Naive thymus-derived CD4-positive, alpha-beta T cell (primary cell): ENCODE measurements around the gene CEP85L. TPM values are rescaled to one million over a fixed set of nuclear protein-coding genes. Genes with fewer than 3 reads are reported as not detected.

Source experiments
- ATAC-seq: fragments of 150-1000 bp; cut with Tn5 transposase; 2 replicates; pipeline ENCODE4 v1.10.0; 2021; ENCODE audit warnings: mild to moderate bottlenecking, moderate library complexity
- CTCF ChIA-PET: fragments of 350-600 bp; sonication (Branson Sonifier 250); formaldehyde crosslinking; loops from one replicate; lab custom pipeline; 2021; ENCODE audit warnings: antibody characterized with exemption; lab: Charles Lee
- POLR2A ChIA-PET: fragments of 350-600 bp; sonication (Branson Sonifier 250); formaldehyde crosslinking; loops from one replicate; lab custom pipeline; 2021; ENCODE audit warnings: antibody characterized with exemption, inconsistent platforms; lab: Charles Lee
- DNase-seq, 9 donors: peaks; one replicate each; pipeline versions ENCODE4 v3.0.0 to v3.0.0-alpha.2; 2020 to 2022; ENCODE audit warnings: mixed read lengths in 1 of 9
- H3K27ac ChIP-seq: one replicate; pipeline ENCODE4 v1.7.0; 2013; ENCODE audit warnings: mild to moderate bottlenecking, low read depth, low read length, moderate library complexity
- H3K27me3 ChIP-seq, 2 donors: one replicate each; pipeline ENCODE4 v1.7.0; 2013; ENCODE audit warnings: low read length in 2 of 2, mild to moderate bottlenecking in 2 of 2, moderate library complexity in 2 of 2; ENCODE audit not compliant: control insufficient read depth in 2 of 2, insufficient read depth in 2 of 2
- H3K36me3 ChIP-seq, 3 experiments: 1 replicate in 2 of 3; 2 replicates in 1 of 3; pipeline ENCODE4 v1.7.0; 2013; ENCODE audit warnings: low read length in 3 of 3, mild to moderate bottlenecking in 3 of 3, moderate library complexity in 1 of 3; ENCODE audit not compliant: insufficient read depth in 3 of 3, control insufficient read depth in 2 of 3
- H3K4me1 ChIP-seq, 2 donors: one replicate each; pipeline ENCODE4 v1.7.0; 2013; ENCODE audit warnings: low read length in 2 of 2, mild to moderate bottlenecking in 2 of 2, moderate library complexity in 1 of 2; ENCODE audit not compliant: control insufficient read depth in 2 of 2, insufficient read depth in 2 of 2
- H3K4me3 ChIP-seq: 2 replicates; pipeline ENCODE4 v1.7.0; 2013; ENCODE audit warnings: mild to moderate bottlenecking, low read length
- H3K9me3 ChIP-seq, 3 experiments: 1 replicate in 2 of 3; 2 replicates in 1 of 3; pipeline ENCODE4 v1.7.0; 2013; ENCODE audit warnings: low read length in 3 of 3; ENCODE audit not compliant: control insufficient read depth in 2 of 3
- H3K27ac Mint-ChIP-seq, 9 donors: one replicate each; pipeline ENCODE4 v1.8.0; 2020 to 2022; ENCODE audit warnings: mixed read lengths in 9 of 9, mild to moderate bottlenecking in 8 of 9, moderate library complexity in 5 of 9, inconsistent platforms in 2 of 9
- H3K27me3 Mint-ChIP-seq, 5 donors: one replicate each; pipeline ENCODE4 v1.8.0; 2021 to 2022; ENCODE audit warnings: mixed read lengths in 5 of 5, mild to moderate bottlenecking in 1 of 5
- H3K36me3 Mint-ChIP-seq, 5 donors: one replicate each; pipeline ENCODE4 v1.8.0; 2020 to 2022; ENCODE audit warnings: mixed read lengths in 5 of 5, mild to moderate bottlenecking in 3 of 5, inconsistent platforms in 1 of 5
- H3K4me1 Mint-ChIP-seq, 7 donors: one replicate each; pipeline ENCODE4 v1.8.0; 2020 to 2022; ENCODE audit warnings: mixed read lengths in 7 of 7, mild to moderate bottlenecking in 3 of 7, inconsistent platforms in 1 of 7
- H3K4me3 Mint-ChIP-seq, 10 donors: one replicate each; pipeline ENCODE4 v1.8.0; 2020 to 2022; ENCODE audit warnings: mild to moderate bottlenecking in 10 of 10, mixed read lengths in 10 of 10, moderate library complexity in 6 of 10, inconsistent platforms in 2 of 10
- H3K9me3 Mint-ChIP-seq, 11 donors: one replicate each; pipeline ENCODE4 v1.8.0; 2020 to 2022; ENCODE audit warnings: mixed read lengths in 11 of 11, mild to moderate bottlenecking in 4 of 11, inconsistent platforms in 1 of 11, moderate library complexity in 1 of 11
- intact Hi-C, 2 donors: fragments of 100-400 bp; cut with micrococcal nuclease; formaldehyde crosslinking; loops; one replicate each; pipeline ENCODE4 v1.15.1; 2023
- polyA plus RNA-seq, 2 donors: library from polyadenylated mRNA; unstranded; fragments of 300-500 nt; fragmentation: Illumina TruSeq; gene quantifications; one replicate each; pipeline ENCODE4 v1.2.3, GENCODE V29; 2021
- total RNA-seq, 6 experiments: library from RNA in 5 of 6; stranded (reverse) in 5 of 6; gene quantifications; 1 replicate in 5 of 6; 2 replicates in 1 of 6; pipeline ENCODE4 v1.2.3 and lab custom pipeline; 2021 to 2026

The CEP85L gene
- total and polyA plus RNA-seq, 7 experiments from 2014 or later, result 47.3 to 89.1 (median 76.2) TPM

GRCh38 chr6:118507636-118508035 is 143.8 kb downstream of the CEP85L start:
- H3K27me3 Mint-ChIP-seq, result no peaks in the 10 kb centered on the region
- DNase-seq (no peak), ATAC-seq (no peak)
- no peaks in the 10 kb centered on the region for H3K9me3 ChIP-seq
- no peaks in the 10 kb centered on the region for H3K4me1 ChIP-seq
- H3K27me3 ChIP-seq, result no peaks in the 10 kb centered on the region
- no peak overlapping the region for H3K4me3 ChIP-seq
- H3K4me3 Mint-ChIP-seq, result no peak overlapping the region
- peaks cover 11 to 47% (median 29%) of the 10 kb centered on the region in 5 donors for H3K36me3 Mint-ChIP-seq
- no peak overlapping the region for H3K27ac ChIP-seq
- POLR2A ChIA-PET, result no interaction called here
- H3K9me3 Mint-ChIP-seq, result peaks cover 0 to 3% (median 0%) of the 10 kb centered on the region in 11 donors
- intact Hi-C loops, result loop anchor here in 1 of 2 donors (2.0 kb wide), 3 partner anchors 15 to 223 kb away; no protein-coding TSS in a partner anchor
- peaks cover 7 to 39% (median 26%) of the 10 kb centered on the region in 7 donors for H3K4me1 Mint-ChIP-seq
- CTCF ChIA-PET, result no interaction called here
- peak overlapping the region in 8 of 9 donors; percentile 8 to 75 (median 26) for H3K27ac Mint-ChIP-seq
- H3K36me3 ChIP-seq, result peaks cover 0 to 9% (median 4%) of the 10 kb centered on the region in 3 experiments

GRCh38 chr6:118506071-118506638 is 145.2 kb downstream of the CEP85L start:
- H3K9me3 Mint-ChIP-seq, result peaks cover 0 to 6% (median 0%) of the 10 kb centered on the region in 11 donors
- peaks cover 5 to 33% (median 20%) of the 10 kb centered on the region in 7 donors for H3K4me1 Mint-ChIP-seq
- H3K36me3 ChIP-seq, result peaks cover 0 to 20% (median 4%) of the 10 kb centered on the region in 3 experiments
- ChIA-PET POLR2A (no interaction called here), CTCF (no interaction called here)
- no peaks in the 10 kb centered on the region for H3K9me3 ChIP-seq
- no peaks in the 10 kb centered on the region for H3K4me1 ChIP-seq
- intact Hi-C loops, result loop anchor here in 1 of 2 donors (2.0 kb wide), 2 partner anchors 13 to 17 kb away; no protein-coding TSS in a partner anchor
- no peaks in the 10 kb centered on the region for H3K27me3 Mint-ChIP-seq
- H3K36me3 Mint-ChIP-seq, result peaks cover 26 to 54% (median 42%) of the 10 kb centered on the region in 5 donors
- DNase-seq (no peak), ATAC-seq (no peak)
- no peak overlapping the region for H3K27ac ChIP-seq
- H3K4me3 ChIP-seq, result no peak overlapping the region
- H3K27me3 ChIP-seq, result no peaks in the 10 kb centered on the region
- H3K27ac Mint-ChIP-seq, result peak overlapping the region in 6 of 9 donors; percentile 1 to 53 (median 31)
- no peak overlapping the region for H3K4me3 Mint-ChIP-seq

- no peak overlapping the region for H3K27ac ChIP-seq
- H3K4me3 Mint-ChIP-seq, result no peak overlapping the region
- no peaks in the 10 kb centered on the region for H3K27me3 ChIP-seq
- H3K27me3 Mint-ChIP-seq, result no peaks in the 10 kb centered on the region
- peaks cover 31 to 59% (median 47%) of the 10 kb centered on the region in 5 donors for H3K36me3 Mint-ChIP-seq
- peaks cover 0 to 11% (median 2%) of the 10 kb centered on the region in 11 donors for H3K9me3 Mint-ChIP-seq
- CTCF ChIA-PET, result no interaction called here
- peaks cover 0 to 25% (median 4%) of the 10 kb centered on the region in 3 experiments for H3K36me3 ChIP-seq
- H3K4me3 ChIP-seq, result no peak overlapping the region
- no peaks in the 10 kb centered on the region for H3K4me1 ChIP-seq
- no peak for ATAC-seq
- no peak for DNase-seq
- intact Hi-C loops, result loop anchor here in 1 of 2 donors (2.0 kb wide), 2 partner anchors 13 to 17 kb away; no protein-coding TSS in a partner anchor
- H3K27ac Mint-ChIP-seq, result peak overlapping the region in 2 of 9 donors; percentile 27 to 35
- POLR2A ChIA-PET, result no interaction called here
- H3K9me3 ChIP-seq, result no peaks in the 10 kb centered on the region
- H3K4me1 Mint-ChIP-seq, result peaks cover 7 to 37% (median 20%) of the 10 kb centered on the region in 7 donors
Measured at GRCh38 chr6:118505656-118506055, 145.7 kb downstream of the CEP85L start.

- Histone ChIP-seq H3K9me3 (no peaks in the 10 kb centered on the region), H3K4me3 (no peak overlapping the region), H3K27ac (no peak overlapping the region), H3K4me1 (no peaks in the 10 kb centered on the region), H3K36me3 (peaks cover 0 to 31% (median 4%) of the 10 kb centered on the region in 3 experiments), H3K27me3 (no peaks in the 10 kb centered on the region)
- Mint-ChIP-seq H3K9me3 (peaks cover 0 to 14% (median 5%) of the 10 kb centered on the region in 11 donors), H3K4me3 (no peak overlapping the region), H3K4me1 (peaks cover 9 to 41% (median 18%) of the 10 kb centered on the region in 7 donors), H3K27ac (no peak overlapping the region), H3K36me3 (peaks cover 35 to 66% (median 53%) of the 10 kb centered on the region in 5 donors), H3K27me3 (no peaks in the 10 kb centered on the region)
- ChIA-PET CTCF (no interaction called here), POLR2A (no interaction called here)
- no peak for ATAC-seq
- no peak for DNase-seq
- intact Hi-C loops, result no loop called here
Measured at GRCh38 chr6:118504611-118505010, 146.8 kb downstream of the CEP85L start.

GRCh38 chr6:118502169-118502568 is 149.2 kb downstream of the CEP85L start:
- Histone ChIP-seq H3K4me1 (no peaks in the 10 kb centered on the region), H3K36me3 (peaks cover 0 to 31% (median 4%) of the 10 kb centered on the region in 3 experiments), H3K27me3 (no peaks in the 10 kb centered on the region), H3K4me3 (no peak overlapping the region), H3K27ac (no peak overlapping the region), H3K9me3 (no peaks in the 10 kb centered on the region)
- Mint-ChIP-seq H3K36me3 (peaks cover 40 to 75% (median 60%) of the 10 kb centered on the region in 5 donors), H3K4me3 (no peak overlapping the region), H3K4me1 (peaks cover 9 to 45% (median 22%) of the 10 kb centered on the region in 7 donors), H3K9me3 (peaks cover 0 to 14% (median 5%) of the 10 kb centered on the region in 11 donors), H3K27me3 (no peaks in the 10 kb centered on the region), H3K27ac (no peak overlapping the region)
- CTCF ChIA-PET, result no interaction called here
- intact Hi-C loops, result no loop called here
- ATAC-seq (no peak), DNase-seq (no peak)
- POLR2A ChIA-PET, result no interaction called here

GRCh38 chr6:118501765-118502164 is 149.6 kb downstream of the CEP85L start:
- Histone ChIP-seq H3K27me3 (no peaks in the 10 kb centered on the region), H3K9me3 (no peaks in the 10 kb centered on the region), H3K4me3 (no peak overlapping the region), H3K4me1 (no peaks in the 10 kb centered on the region), H3K36me3 (peaks cover under 1 to 31% (median 4%) of the 10 kb centered on the region in 3 experiments), H3K27ac (no peak overlapping the region)
- ChIA-PET POLR2A (no interaction called here), CTCF (no interaction called here)
- Mint-ChIP-seq H3K4me1 (peaks cover 6 to 41% (median 18%) of the 10 kb centered on the region in 7 donors), H3K4me3 (no peak overlapping the region), H3K27me3 (no peaks in the 10 kb centered on the region), H3K27ac (peak overlapping the region in 1 of 9 donors; percentile 40), H3K36me3 (peaks cover 40 to 75% (median 60%) of the 10 kb centered on the region in 5 donors), H3K9me3 (peaks cover 0 to 14% (median 5%) of the 10 kb centered on the region in 11 donors)
- no peak for DNase-seq
- intact Hi-C loops, result no loop called here
- no peak for ATAC-seq
